Testis (tissue), 2 donors: ENCODE measurements around the gene NOMO2.
"Not testable (repeated sequence)": the region's sequence is repeated elsewhere in the genome, so short reads cannot be mapped to it uniquely, and the experiment has no call there.

Experiments
- CTCF ChIP-seq, 3 experiments: fragments of 450-650 bp in 2 of 3; fragments of 200-600 bp in 1 of 3; sonication (generic) in 1 of 3; IDR thresholded peaks; one replicate each; pipeline ENCODE4 v1.5.1; 2016 to 2019; ENCODE audit warnings: antibody characterized with exemption in 3 of 3, mild to moderate bottlenecking in 2 of 3, moderate library complexity in 1 of 3
- POLR2A ChIP-seq: fragments of 450-650 bp; IDR thresholded peaks from one replicate; pipeline ENCODE4 v1.6.1; 2017; ENCODE audit warnings: antibody characterized with exemption, mild to moderate bottlenecking, moderate library complexity

DNA sequence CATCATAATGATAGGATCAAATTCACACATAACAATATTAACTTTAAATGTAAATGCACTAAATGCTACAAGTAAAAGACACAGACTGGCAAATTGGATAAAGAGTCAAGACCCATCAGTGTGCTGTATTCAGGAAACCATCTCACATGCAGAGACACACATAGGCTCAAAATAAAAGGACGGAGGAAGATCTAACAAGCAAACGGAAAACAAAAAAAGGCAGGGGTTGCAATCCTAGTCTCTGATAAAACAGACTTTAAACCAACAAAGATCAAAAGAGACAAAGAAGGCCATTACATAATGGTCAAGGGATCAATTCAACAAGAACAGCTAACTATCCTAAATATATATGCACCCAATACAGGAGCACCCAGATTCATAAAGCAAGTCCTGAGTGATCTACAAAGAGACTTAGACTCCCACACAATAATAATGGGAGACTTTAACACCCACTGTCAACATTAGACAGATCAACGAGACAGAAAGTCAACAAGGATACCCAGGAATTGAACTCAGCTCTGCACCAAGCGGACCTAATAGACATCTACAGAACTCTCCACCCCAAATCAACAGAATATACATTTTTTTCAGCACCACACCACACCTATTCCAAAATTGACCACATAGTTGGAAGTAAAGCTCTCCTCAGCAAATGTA lies 48.4 kb upstream of the NOMO2 start:
- TF ChIP-seq CTCF (IDR thresholded peaks at IDR 0.05); POLR2A: not testable (repeated sequence)
